Peyer's patch (tissue), 4 donors: ENCODE results near the gene FER.

Experiments
- CTCF ChIP-seq, 6 experiments: fragments of 450-650 bp in 4 of 6; fragments of 200-600 bp in 2 of 6; sonication (generic) in 1 of 6; IDR thresholded peaks; one replicate each; pipeline ENCODE4 v1.5.1; 2017 to 2019; ENCODE audit warnings: antibody characterized with exemption in 6 of 6, mild to moderate bottlenecking in 3 of 6, moderate library complexity in 1 of 6
- POLR2A ChIP-seq, 2 donors: fragments of 450-650 bp; IDR thresholded peaks; one replicate each; pipeline ENCODE4 v1.5.1; 2017; ENCODE audit warnings: antibody characterized with exemption in 2 of 2, mild to moderate bottlenecking in 2 of 2, moderate library complexity in 2 of 2

- TF ChIP-seq CTCF (IDR thresholded peaks at IDR 0.05) (peak in 1 of 6 experiments; percentile 13), POLR2A (IDR thresholded peaks at IDR 0.05) (peak; percentile 74 to 84)
Measured at GRCh38 chr5:108727651-108728565, 19.8 kb upstream of the FER start.
